Raji (cell line): Measurements from ENCODE around the gene MYO5C.

ENCODE experiments used
- POLR2A ChIP-seq: IDR thresholded peaks from 2 replicates; pipeline ENCODE4 v1.6.1; 2011; ENCODE audit warnings: low read depth, low read length, control low read depth; ENCODE audit not compliant: insufficient read depth

Gene MYO5C

DNA sequence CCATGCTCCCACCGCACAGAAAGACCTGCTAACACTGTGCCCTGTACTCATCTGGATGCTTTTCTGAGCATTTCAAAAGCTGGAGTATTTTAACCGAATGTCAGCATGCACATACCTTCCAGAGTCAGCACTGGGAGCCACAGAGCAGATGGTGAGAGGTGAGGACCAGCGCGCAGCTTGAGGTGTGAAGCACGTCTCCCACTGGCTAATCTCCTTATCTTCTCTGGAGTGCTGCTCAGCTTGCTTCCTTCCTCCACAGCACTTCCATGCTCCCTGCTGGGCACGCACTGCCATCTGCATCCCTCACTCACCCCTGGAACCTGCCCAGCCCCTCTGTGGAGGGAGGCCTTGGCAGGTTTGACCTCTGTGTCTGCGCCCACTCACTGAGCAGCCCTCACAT, 104.4 kb downstream of the MYO5C start, which contains the start of gene GNB5:
GNB5 (minus strand) TSS at position 186 of the 400 bp plus-strand sequence. CDS start 6,716 bp downstream, outside the sequence.
- no peak for TF ChIP-seq POLR2A

DNA sequence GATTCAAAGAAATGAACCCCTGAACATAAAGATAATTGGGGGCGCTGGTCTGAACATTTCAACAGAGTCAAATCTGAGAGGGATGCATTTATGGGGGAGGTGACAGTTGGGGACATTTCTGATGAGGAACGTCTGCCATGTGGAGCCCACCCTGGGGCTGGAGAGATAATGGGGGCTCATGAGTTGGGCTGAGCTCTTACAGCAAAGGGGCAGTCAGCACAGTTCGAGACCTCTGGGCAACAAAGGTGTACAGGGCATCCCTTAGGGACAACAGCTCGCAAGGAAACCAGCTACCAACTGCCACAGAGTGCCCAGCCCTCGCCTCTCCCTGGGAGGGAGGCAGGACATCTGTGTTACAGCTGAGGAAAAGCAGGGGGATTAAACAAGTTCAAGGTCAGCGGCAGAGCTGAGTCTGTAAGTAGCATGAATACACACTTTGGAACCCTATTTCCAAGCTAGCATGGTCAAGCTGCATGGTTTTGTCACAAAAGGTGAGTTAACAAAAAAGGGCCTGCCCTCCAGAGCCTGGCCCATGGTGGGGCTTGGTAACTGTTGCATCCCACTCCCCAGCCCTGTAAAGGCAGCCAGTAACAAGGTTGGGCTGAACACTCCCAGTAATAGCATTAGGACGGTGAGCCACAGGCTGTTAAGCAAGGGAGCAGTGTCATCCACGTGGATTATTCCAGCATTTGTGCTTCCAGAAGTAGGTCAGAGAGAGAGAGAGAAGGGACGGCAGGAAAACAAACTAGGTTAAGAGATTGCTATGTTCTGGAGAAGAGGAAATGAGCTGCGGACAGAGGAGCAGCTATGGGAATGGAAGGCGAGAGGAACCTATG, 108.7 kb downstream of the MYO5C start:
- TF ChIP-seq POLR2A: no peak

DNA sequence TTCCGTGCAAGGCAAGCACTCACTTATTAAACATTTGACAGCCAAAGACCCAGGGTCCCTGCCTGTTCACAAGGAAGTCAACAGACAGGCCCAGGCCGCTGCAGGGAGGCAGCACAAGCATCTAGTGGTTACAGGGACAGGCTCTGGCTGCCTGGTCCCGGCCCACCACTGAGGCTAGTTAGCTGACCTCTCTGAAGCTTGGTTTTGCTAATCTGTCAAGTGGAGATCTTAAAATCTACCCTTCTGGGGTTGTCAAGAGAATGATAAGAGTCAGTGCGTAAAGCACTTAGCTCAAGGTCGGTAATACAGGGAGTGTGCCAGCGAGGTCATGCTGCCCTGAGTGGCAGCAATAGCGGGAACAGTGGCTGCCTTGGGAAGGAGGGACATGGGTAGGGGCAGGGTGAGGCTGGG, 110.4 kb downstream of the MYO5C start:
- TF ChIP-seq POLR2A: no peak

DNA sequence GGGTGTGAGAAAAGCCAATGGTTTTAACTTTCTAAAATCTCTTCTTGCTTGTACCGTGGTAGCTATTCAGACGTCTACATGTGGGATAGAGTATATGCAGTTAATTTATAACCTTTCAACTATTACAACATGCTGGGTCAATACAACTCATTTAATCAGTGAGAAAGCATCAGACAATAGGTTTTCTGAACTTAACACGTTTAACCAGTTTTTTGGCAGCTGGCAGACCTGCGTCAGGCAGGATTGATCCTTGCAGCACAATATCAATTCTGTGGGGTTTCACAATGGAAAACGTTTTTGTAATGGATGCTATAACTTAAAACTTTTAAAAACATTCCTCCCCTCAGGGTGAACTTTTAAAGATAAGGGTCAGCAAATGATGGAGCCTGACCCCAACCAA, 110.9 kb downstream of the MYO5C start:
- TF ChIP-seq POLR2A: no peak

DNA sequence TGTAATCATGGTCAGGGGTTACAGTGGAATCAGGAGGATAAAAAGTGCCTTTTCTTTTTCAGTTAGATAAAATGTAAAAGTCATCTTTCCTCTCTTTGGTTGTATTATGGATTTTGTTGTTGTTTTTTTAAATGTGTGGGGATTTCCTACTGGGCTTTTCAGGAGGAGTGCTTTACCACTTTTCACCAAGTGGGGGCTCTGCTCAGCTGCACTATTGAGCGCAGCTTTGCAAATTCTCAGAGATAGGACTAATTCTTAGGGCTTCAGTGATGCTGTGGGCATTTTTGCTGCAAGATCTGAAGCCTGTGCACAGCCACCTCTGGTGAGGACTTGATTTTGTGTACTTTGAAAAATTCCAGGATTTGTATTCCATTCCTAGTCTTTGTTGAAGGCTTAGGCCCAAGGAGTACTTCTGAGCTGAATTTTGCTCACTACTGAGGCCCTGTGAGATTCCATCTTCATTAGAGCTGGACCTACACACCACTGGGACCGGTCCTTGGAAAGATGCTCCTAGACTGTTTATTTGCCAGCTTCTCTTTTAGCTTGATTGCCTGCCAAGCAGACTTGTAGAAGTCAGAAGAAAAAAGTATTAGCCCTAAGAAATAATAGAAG, 111.9 kb downstream of the MYO5C start:
- TF ChIP-seq POLR2A: no peak

- TF ChIP-seq POLR2A: no peak
Observed at GRCh38 chr15:52181938-52182780, 113.4 kb downstream of the MYO5C start.

- TF ChIP-seq POLR2A: no peak
Observed at GRCh38 chr15:52180851-52181450, 114.7 kb downstream of the MYO5C start.

GRCh38 chr15:52180196-52180835, 115.3 kb downstream of the MYO5C start:
- TF ChIP-seq POLR2A: no peak

GRCh38 chr15:52179278-52180195, 116.1 kb downstream of the MYO5C start:
- peak; percentile 74 for TF ChIP-seq POLR2A

DNA sequence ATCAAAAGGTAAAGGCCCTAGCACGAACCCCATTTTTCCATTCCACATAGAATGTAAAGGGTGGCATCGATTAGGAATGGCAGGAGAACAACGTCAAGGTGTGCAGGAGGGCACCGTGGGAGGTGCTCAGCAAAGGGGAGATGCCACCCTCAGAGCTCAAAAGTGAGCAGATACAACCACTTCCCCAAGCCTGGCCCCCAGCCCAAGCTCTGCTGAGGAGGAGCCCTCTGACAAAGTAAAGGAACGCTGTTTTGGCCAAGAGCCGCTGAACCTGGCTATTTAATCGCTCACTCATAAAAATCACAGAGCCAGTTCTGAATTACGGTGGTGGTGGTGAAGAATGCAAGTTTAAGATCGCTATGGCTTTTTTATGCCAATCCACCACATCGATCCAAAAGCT, 116.8 kb downstream of the MYO5C start:
- TF ChIP-seq POLR2A: no peak

- TF ChIP-seq POLR2A: no peak
Observed at GRCh38 chr15:52172869-52173268, 122.7 kb downstream of the MYO5C start.

DNA sequence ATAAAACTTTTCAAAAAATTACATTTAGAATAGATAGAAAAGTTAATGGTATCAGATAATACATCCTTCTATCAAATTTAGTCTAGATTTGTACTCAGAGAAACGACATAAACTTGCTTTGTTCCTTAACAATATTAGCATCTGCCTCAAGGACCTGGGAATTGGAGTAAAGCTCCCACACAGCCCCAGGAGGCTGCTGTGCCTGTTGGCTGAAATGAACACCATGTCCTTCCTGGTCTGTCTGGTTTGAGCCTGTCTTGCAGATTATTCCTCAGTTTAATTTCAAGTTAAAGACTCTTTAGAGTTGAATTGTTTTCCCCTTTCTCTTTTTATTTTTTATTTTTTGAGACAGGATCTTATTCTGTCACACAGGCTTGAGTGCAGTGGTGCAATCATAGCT, 123.8 kb downstream of the MYO5C start:
- no peak for TF ChIP-seq POLR2A

DNA sequence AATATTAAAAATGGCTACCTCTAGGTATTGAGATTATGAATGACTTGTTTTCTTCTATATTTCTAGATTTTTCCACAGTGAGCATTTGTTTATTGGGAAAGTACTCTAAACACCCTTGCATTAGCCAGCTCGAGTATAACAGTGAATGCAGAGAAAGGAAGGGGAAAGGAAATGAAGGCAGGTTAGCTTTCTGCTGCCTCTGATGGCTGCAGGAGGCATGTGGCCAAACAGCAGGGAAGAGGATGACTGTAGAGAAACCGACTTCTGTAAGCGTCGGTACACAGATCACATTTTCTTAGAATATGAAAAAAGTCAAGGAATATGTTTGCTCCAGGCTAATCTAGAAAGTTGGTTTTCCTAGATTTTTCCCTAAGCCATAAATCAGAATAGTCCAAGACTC, 124.2 kb downstream of the MYO5C start:
- TF ChIP-seq POLR2A: no peak
